Neural progenitor cell (in vitro differentiated cells): ENCODE data around the gene SPP1.

Source experiments
- EZH2 ChIP-seq: fragments of 200-600 bp; sonication (generic); IDR thresholded peaks from 2 replicates; pipeline ENCODE4 v1.6.1; 2017; ENCODE audit warnings: antibody characterized with exemption, mild to moderate bottlenecking, moderate library complexity
- EZH2phosphoT487 ChIP-seq: fragments of 200-600 bp; sonication (generic); IDR thresholded peaks from 2 replicates; pipeline ENCODE4 v1.6.1; 2017; ENCODE audit warnings: antibody characterized with exemption
- TF ChIP-seq, protein P1 (sequence below): fragments of 200-600 bp; sonication (generic); IDR thresholded peaks from 2 replicates; pipeline ENCODE4 v1.5.1; 2017; ENCODE audit warnings: antibody characterized with exemption, mild to moderate bottlenecking

DNA sequence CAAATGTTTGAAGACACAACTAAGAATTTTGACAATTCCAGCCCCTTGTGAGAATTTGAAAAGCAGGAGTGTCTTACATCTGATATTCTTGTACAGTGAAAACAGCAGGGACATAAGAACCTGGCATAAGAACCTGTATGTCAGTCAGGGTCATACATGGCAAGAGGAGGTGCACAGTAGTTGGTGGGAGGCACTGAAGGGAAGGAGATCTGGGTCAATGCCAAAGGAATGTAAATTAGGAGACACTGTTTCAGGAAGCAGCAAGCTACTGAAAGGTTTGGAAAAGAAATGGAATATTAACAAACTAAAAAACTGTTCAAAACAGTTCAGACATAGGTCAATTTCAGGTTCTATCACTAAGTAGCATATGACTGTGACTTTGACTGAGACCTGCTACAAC, 25.0 kb upstream of the SPP1 start:
- TF ChIP-seq, protein P1, sequence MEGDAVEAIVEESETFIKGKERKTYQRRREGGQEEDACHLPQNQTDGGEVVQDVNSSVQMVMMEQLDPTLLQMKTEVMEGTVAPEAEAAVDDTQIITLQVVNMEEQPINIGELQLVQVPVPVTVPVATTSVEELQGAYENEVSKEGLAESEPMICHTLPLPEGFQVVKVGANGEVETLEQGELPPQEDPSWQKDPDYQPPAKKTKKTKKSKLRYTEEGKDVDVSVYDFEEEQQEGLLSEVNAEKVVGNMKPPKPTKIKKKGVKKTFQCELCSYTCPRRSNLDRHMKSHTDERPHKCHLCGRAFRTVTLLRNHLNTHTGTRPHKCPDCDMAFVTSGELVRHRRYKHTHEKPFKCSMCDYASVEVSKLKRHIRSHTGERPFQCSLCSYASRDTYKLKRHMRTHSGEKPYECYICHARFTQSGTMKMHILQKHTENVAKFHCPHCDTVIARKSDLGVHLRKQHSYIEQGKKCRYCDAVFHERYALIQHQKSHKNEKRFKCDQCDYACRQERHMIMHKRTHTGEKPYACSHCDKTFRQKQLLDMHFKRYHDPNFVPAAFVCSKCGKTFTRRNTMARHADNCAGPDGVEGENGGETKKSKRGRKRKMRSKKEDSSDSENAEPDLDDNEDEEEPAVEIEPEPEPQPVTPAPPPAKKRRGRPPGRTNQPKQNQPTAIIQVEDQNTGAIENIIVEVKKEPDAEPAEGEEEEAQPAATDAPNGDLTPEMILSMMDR: no peak
- TF ChIP-seq EZH2 (no peak), EZH2phosphoT487 (no peak)
